ENCODE results near the gene NFIC.

DNA sequence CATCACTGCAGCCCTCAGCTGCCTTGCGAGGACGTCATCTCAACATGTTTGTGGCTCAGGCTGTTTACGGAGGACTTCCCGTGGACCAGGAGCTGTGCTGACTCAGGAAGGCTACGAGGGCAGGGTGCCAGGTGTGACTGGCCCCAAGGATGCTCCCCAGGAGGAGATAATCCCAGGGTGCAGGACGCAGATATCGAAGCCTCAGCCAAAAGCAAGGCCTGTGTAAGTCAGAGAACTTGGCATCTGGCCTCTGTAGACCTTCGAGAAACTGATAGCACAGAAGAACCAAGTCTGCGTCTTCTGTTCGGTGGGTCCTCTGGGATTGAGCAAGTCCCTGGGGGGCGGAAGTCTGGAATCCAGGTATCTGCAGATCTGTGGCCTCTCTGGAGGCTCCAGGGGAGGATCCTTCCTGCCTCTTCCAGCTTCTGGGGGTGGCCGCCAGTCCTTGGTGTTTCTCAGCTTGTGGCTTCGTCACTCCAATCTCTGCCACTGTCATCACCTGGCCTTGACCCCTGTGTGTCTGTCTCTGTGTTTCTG is 136.7 kb downstream of the NFIC start:
- TF ChIP-seq, protein P1, sequence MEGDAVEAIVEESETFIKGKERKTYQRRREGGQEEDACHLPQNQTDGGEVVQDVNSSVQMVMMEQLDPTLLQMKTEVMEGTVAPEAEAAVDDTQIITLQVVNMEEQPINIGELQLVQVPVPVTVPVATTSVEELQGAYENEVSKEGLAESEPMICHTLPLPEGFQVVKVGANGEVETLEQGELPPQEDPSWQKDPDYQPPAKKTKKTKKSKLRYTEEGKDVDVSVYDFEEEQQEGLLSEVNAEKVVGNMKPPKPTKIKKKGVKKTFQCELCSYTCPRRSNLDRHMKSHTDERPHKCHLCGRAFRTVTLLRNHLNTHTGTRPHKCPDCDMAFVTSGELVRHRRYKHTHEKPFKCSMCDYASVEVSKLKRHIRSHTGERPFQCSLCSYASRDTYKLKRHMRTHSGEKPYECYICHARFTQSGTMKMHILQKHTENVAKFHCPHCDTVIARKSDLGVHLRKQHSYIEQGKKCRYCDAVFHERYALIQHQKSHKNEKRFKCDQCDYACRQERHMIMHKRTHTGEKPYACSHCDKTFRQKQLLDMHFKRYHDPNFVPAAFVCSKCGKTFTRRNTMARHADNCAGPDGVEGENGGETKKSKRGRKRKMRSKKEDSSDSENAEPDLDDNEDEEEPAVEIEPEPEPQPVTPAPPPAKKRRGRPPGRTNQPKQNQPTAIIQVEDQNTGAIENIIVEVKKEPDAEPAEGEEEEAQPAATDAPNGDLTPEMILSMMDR (IDR thresholded peaks at IDR 0.05) = no peak
- TF ChIP-seq POLR2A (IDR thresholded peaks at IDR 0.05) (no peak), EP300 (IDR thresholded peaks at IDR 0.05) (no peak)

Measured in upper lobe of left lung (tissue), 4 donors.